ENCODE results near the gene FGGY.
"Not testable (repeated sequence)": the region's sequence is repeated elsewhere in the genome, so short reads cannot be mapped to it uniquely, and the experiment has no call there.

Gene FGGY

DNA sequence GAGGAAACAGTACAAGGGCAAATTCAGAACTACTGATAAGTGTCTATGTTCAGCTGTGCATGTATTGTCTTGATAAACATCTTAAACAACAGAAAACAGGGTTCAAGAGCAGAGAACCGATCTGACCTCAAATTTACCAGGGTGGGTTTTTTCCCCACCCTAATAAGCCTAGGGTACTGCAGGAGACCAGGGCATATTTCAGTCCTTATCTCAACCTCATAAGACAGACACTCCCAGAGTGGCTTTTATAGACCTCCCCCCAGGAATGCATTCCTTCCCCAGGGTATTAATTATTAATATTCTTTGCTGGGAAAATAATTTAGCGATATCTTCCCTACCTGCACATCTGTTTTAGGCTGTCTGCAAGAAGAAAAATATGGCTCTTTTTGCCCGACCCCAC, 261.7 kb downstream of the FGGY start:
- DNase-seq = not testable (repeated sequence)

DNA sequence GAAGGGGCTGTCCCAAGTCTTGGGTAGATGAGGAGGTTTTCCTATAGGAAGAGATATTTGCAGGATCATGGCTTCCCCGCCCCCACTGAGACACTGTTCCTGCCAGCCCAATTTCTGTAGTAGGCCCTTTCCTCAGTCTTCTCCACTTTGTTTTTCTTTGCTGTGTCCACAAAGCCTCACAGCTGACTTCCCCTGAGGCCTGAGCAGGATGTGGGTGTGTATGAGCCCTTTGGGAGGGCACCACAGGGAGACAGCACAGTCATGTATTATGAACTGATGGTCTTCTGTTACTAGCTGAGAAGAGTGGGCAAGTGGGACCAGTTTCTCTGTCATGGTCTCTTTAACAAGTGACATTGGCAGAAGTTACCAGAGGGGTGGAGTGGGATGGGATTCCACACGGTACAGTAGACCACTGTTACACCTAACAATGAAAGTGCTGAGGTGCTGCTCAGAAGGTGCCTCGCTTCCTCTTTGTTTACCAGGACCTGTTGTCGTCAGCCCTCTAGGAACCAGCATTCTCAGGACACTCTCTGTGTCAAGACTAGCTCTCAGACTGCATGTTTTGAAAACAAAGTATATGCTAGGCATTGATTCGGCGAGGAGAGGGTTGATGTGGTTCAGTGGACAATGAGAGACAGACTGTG, 264.0 kb downstream of the FGGY start:
- DNase-seq = no peak

DNA sequence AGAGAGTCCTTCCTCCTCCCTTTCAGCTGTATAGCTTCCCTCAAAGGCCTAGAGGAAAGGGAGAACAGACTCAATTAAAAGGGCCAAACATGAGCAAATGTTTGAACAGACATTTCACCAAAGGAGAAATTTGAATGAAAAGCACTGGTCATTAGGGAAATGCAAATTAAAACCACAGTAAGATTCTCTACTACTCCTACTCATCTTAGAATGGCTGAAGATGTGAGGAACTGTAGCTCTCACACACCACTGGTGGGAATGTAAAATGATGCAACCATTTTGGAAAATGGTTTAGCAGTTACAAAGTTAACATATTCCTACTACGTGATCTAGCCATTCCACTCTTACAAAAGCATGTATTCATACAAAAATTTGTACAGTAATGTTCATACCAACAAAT, 264.9 kb downstream of the FGGY start:
- DNase-seq = no peak

DNA sequence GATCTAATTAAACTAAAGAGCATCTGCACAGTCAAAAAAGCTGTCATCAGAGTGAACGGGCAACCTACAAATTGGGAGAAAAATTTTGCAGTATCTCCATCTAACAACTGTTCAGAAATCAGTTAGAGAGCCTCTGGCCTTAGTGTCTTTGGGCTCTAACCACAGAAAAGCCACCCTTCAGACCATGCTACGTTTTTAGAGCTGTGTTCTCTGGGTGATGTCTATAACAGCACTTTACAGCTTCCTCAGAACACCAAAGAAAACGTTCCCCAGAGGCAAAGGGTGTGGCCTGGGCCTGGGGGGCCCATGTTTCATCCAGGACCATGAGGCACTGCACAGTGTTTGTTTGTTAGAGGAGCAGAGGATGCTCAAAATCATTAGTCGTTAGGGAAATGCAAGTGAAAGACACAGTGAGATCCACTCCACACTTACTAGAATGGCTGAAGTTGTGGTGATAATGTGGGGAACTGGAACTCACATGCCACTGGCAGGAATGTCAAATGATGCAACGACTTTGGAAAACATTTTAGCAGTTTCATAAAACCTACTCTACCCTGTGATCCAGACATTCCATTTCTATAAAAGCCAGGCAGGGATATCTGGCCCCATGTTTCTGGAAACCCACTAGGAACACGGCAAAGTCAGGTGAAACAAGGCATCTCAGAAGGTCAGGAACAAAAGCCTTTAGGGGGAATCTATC, 267.4 kb downstream of the FGGY start:
- no peak for DNase-seq

DNA sequence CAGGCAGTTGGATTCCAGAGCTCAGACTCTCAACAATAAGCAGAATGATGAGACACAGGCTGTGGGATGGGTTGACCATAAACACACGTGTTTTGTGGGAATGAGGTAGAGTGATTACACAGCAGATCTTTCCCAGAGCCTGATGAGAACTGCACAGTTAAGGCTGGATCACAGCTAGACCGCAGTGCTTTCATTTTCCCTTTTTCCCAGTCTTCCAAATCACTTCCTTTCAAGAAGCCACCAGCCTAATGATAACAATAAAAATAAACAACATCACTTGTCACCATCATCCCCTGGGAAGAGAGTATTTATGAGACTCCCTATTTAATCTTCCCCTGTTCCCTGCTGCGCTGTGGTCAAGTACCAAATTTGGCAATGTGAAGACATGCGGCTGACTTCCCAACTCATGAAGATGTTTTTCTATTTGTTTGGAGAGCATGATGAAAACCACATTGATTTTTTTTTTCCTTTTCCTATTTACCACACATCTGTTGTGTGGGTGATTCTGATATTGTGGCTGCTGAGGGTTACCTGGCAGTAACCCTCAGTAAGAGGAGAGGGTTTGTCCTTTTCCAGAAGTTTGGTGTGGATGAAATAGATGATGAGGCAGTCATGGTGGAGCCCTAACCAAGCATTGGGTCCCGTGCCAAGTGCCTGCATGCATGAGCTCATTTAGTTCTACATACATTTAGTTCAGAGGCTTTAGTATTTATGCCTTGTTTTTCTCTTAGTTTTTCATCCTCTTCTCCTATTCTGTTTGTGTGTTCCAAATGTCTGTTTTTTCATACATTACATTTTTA, 268.9 kb downstream of the FGGY start:
- DNase-seq = no peak

DNA sequence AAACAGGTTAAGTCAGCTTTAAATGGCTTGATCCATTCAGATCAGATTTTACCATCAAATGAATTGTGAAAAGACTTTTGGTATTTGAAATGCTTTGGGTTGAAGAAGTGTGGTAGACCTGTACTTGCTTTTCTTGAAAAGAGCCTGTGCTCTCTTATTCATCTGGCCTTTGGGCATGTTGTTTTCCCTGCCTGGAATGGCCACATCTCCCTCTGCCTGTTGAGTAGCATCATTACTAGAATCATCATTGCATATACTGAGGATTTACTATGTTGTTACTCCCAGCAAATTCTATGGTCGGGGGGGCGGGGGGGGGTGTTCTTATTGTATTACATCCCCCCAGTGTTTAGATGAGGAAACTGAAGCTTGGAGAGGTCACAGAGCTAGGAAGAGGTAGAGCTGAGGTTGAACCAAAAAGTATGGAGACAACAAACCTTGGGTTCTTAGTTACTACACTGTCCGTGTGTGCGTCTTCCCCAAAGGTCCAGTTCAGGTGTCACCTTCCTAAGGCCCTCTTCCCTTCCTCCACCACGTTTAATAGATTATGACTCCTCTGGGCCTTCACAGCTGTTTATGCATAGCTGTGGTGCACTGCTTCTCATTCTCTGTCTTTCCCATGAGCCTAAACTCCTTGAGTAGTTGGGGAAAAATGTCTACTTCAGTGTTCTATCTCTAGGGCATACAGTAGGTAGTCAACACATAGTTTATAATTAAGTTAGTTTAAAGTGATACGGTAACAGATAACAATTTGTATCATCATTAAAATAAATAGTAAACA, 271.5 kb downstream of the FGGY start:
- no peak for DNase-seq

DNA sequence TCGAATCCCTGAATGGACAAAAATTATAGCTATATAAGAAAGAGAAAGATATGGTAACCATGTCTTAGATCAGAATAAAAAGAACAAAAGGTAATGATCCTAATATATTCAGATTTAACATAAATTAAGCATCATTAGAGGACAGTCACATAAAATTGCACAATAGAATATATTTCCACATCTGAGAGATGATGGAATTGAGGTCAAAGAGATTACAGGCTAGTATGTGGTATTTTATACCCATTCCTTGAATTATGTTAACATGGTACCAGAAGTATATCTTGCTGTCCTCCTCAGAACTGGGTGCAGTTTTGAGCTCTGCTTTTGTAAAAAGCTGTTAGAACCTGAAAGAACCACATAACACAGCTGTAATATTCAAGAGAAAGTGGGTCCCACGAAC, 272.3 kb downstream of the FGGY start:
- no peak for DNase-seq

DNA sequence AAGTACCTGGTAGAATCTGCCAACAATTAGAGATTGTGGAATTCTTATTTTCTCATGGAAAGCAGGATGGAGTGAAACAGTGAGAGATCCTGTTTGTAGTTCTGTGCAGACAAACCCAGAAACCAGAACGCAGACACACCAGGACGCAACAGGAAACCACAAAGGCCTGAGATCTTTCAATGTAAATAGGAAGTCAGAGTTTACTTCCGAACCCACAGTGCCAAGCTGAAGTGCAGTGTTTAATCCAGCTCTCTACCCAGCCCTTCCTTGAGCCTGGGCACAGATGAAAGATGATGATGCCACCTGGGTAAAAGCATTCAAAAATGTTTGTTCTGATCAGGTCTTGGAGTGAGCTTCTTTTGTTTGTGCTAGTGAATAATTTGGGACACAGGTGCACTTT, 273.6 kb downstream of the FGGY start:
- no peak for DNase-seq

DNA sequence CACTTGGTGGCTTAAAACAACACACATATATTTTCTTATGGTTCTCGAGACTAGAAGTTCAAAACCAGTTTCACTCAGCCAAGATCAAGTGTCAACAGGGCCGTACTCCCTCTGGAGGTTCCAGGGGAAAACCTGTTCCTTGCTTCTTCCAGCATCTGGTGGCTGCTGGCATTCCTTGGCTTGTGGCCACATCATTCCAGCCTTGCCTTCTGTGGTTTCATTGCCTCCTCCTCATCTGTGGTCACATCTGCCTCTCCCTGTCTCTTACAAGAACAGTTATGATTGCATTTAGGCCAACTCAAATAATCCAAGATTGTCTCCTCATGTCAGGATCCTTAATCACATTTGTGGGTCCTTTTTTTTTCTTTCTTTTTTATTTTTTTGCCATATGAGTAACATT, 277.2 kb downstream of the FGGY start:
- no peak for DNase-seq

DNA sequence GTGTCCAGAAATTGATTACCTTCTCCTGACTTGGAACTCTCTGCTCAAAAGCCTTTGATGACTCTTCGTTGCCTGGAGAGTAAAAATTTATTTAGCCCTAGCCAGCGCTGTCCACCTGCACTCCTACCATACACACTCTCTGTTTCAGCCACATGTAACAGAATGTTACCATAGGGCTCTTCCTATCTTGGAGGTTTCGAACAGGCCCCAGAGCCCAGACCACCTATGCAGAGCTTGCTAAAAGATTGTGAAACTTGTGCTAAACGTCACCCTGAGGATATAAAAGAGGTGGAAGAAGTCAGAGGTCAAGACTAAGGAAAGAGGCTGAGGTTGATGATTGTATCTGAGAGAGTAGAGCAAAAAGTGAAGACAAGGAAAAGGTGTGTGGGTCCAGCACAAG, 280.9 kb downstream of the FGGY start:
- no peak for DNase-seq

DNA sequence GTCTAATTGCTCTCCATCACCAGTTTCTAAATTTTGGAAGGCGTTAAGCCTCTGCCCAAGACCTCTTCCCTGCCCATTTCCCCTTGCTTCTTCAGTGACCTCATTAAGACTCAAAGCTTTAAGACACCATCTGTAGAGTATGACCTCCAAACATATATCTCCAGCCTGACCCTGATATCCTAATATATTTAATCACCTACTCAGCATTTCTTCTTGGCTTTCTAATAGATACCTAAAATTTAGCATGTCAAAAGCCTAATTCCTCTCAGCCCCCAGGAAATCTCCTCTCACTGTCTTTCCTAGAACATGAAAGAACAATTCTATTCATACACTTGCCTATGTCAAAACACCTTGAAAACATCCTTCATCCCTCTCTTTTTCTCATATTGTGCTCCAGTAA, 282.3 kb downstream of the FGGY start:
- DNase-seq = no peak

DNA sequence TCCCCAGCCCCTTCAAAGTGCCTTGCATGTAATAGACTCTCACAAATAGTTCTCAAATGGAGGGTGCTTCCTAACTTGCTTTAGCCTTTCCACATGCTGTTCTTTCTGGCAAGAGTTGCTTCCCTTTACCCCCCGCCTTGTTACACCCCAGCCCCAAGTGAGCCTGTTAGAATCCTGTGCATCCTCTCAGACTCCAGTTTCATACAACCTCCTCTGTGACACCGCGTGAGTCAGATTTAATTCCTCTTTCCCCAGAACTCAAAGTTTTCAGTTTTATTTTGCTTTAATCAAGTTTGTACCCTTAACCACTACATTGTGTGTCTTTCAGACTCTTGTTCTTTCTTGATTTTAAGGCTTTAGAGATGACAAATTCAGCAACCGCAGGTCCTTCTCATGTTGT, 283.4 kb downstream of the FGGY start:
- no peak for DNase-seq

DNA sequence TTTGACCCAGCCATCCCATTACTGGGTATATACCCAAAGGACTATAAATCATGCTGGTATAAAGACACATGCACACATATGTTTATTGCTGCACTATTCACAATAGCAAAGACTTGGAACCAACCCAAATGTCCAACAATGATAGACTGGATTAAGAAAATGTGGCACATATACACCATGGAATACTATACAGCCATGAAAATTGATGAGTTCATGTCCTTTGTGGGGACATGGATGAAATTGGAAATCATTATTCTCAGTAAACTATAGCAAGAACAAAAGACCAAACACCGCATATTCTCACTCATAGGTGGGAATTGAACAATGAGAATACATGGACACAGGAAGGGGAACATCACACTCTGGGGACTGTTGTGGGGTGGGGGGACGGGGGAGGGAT, 295.5 kb downstream of the FGGY start:
- DNase-seq = not testable (repeated sequence)

DNA sequence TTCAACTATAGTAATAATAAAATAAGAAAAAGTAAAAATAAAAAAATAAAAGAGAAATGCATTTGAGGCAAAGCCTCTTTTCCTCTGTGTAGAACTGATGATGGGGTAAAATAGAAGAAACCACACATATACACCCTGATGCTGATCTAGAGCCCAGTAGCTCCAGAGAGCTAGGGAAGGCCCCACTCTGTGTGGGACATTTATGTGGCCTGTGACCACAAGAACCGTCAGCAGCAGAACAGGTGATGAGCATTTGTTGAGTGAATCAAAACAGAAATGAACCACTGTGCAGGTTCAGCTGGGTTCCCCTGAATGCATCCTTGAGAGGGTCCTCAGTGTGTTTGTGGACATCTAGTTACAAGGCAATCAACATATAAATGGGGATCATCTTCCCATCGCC, 296.0 kb downstream of the FGGY start:
- DNase-seq = no peak

DNA sequence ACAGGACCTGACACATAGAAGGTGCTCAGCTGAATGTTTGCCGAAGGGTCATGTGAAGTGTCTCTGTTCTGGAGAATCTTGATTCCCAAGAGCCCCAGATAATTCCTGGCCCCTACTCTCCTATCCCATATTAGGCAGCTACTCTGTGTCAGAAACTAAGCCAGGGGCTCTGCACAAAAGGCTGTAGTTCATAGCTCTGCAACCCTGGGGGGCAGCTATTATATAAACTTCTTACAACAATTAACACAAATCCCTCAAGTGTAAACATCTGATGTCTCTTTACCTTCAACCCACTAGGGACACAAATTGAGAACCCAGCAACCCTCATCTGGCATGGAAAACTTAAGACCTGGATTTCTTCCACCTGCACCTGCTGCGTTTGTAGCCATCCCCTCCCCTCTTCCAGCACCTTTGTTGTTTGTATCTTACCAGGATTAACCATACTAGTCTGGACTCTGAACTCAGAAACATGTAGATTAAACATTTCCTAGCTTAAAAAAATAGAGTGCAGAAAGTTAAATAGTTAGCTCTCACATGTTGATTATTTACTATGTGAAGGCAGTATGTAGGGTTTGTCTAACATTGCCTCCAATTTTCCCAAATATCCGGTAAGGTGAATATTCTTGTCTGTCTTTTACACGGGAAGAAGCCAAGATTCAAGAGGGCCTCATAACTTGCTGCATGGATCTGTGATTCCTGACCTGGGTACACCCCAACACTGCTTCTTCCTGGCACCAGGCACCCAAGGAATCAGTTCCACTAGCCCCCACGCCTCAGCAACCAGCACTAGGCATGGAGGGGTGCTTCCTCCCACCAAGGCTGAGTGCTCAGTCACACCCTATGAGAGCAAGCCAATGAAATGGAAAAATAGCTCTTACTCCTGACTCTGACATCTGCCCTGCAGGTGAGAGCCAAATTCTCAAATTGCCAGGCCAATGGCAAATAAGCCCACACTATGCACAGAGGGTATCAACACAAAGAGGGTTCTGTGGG, 297.2 kb downstream of the FGGY start:
- DNase-seq = no peak

DNA sequence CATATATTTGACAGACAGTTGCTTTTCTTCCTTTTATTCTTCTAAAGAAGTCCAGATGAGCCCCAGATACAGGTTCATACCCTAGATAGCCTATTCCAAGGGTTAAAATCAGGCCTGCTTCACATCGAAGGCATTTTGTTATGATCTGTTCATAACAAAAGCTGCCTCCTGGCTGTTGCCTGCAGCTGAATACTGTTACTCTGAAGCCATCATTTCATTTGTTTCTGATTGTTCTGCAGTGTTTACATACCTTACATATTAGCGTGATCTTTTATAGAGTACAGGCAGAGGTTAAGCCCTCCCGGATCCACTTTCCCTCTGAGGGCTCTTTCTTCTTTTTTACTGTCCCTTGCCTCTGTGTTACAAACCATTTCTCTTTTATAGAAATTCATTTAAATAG, 298.9 kb downstream of the FGGY start:
- no peak for DNase-seq

DNA sequence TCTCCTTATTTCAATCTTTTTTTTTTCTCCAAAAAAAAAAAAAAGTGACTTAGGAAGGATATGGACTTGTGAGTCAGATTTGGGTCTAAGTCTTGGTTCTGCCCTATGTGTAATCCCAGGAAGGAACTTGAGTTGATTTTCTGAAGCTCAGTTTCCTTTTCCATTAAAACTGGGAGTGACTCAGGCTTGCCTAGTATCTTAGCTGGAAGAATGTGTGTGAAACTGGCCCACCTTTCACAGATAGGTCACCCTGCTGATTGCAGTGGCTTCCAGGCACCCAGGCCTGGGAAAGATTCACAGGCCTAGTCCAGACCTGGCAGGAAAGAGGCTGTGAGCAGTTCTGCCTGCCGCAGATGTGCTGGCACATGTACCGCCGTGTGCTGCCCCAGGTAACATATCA, 299.5 kb downstream of the FGGY start:
- no peak for DNase-seq

DNA sequence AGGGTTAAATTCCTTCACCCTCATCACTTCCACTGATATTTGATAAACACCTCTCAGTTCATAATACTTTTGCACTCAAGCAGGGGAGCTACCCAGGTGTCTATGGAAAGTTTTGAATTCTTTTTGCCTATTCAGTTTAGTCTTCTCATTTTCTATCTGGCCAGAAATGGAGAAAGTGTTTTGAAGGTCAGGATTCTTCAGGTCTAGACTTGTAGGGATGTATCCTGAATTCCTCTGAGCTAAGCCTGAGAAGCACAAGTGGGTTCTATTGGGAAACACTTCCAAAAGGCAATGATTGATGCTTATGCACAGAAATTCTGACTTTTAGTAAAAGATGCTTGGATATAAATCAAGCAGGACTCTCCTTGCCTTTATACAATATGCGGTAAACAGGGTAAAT, 300.1 kb downstream of the FGGY start:
- DNase-seq = no peak

DNA sequence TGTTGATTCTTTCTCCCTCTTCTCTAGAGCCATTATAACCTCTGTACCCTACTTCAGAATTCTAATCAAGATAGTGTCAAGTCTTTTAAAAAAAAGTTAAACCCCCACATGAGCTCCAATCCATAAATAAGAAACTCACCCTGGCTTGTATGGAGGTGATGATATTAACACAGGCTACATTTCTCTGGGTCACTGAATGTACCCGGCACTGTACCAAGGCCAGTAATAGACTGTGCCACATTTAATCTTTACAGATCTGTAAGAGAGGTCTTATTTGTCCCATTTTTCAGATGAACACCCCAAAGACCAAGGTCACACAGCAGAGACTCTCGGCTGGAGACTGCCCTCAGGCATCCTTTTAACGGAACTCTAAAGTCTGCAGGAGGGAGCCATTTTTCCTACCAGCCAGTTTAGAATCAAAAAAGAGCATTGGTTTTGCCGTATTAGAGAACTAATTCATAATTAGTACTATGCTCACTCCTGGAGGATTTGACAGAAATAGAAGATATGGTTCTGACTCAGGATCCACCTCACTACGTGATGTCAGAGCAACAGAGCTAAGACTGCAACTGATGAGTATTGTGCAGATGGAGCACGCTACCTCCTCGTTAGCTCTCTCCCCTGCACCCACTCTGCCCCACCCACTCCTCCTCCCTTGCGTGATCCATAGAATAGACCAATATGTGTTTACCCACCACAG, 300.7 kb downstream of the FGGY start:
- DNase-seq = no peak

DNA sequence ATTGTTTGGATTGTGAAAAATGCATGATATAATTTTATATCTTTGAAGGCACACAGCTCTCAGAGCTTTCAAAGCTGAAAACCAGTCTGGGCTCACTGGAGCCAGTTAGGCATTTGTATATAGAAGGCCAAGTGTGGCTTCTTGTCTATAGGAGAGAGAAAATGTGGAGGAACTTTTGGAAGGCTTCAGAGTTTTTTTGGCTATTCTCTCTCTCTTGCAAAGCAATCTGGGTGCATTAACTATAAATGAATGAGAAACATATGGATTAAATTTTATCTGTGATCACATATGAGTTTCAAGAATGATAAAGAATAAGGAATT, 301.2 kb downstream of the FGGY start:
- no peak for DNase-seq

DNA sequence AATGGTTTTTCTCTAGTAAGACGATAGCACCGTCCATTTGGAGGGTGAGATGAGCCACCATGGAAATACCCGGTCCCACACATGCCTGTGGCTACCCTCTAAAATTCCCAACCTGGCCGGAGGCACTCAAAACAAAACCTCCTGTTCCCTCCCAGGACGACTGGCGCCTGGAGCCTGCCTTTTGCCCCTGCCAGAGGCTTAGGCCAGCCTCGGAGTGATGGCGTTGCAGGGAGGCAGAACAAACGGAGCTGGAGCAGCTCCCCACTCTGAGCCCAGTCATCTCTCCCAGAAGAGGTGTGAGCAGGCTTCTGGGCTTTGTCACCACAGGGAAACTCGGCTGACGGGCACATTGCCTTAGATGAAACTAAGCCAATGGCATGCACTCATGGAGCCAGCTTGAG, 304.1 kb downstream of the FGGY start:
- DNase-seq = no peak

DNA sequence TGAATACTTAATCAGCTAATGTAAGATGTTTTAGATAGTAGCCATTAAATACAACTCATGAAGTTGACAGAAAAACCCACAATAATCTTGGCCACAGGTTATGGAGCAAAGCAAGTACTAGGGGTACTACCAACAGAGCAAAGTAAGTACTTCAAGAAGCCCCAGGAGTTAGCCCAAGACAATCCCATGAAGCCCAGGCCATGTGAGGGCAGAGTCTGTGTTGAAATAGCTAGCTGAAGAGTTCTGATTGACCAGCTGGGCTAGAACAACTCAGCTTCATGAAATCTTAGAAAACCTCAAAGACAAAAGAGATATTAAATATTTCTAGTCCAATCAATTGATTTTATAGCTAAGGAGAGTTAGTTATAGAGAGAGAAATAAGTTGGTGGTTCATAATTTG, 304.9 kb downstream of the FGGY start:
- DNase-seq = no peak

All from NCI-H2227 treated with DMSO at 0.1 percent for 48 hours (cell line).